Measurements from ENCODE around the gene DNM3.
A peak's percentile ranks its signal among the peaks of the same experiment; 100 is the strongest.

The DNM3 gene

GRCh38 chr1:172270605-172271004 lies 429.3 kb downstream of the DNM3 start:
- H3K4me1 ChIP-seq (ENCODE audit: low read length) = peaks cover 9% of the 10 kb centered on the region; the same call in 1 of the 2 replicates

GRCh38 chr1:172272087-172272486 lies 430.8 kb downstream of the DNM3 start:
- no peak overlapping the region for H3K9ac ChIP-seq (ENCODE audit: low read length)
- H3F3A ChIP-seq (ENCODE audit: insufficient read depth, low read length) = no peaks in the 10 kb centered on the region
- no peaks in the 10 kb centered on the region for H3K79me2 ChIP-seq (ENCODE audit: low read length)
- TF ChIP-seq EZH2phosphoT487 (IDR thresholded peaks at IDR 0.05; ENCODE audit: low read length) (no peak), EZH2 (optimal IDR thresholded peaks at IDR 0.05; ENCODE audit: low read depth, low read length) (no peak)
- TF ChIP-seq, protein P1, sequence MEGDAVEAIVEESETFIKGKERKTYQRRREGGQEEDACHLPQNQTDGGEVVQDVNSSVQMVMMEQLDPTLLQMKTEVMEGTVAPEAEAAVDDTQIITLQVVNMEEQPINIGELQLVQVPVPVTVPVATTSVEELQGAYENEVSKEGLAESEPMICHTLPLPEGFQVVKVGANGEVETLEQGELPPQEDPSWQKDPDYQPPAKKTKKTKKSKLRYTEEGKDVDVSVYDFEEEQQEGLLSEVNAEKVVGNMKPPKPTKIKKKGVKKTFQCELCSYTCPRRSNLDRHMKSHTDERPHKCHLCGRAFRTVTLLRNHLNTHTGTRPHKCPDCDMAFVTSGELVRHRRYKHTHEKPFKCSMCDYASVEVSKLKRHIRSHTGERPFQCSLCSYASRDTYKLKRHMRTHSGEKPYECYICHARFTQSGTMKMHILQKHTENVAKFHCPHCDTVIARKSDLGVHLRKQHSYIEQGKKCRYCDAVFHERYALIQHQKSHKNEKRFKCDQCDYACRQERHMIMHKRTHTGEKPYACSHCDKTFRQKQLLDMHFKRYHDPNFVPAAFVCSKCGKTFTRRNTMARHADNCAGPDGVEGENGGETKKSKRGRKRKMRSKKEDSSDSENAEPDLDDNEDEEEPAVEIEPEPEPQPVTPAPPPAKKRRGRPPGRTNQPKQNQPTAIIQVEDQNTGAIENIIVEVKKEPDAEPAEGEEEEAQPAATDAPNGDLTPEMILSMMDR (IDR thresholded peaks at IDR 0.05; ENCODE audit: low read length) = no peak
- DNase-seq = no peak
- H3K36me3 ChIP-seq (replicated peaks; ENCODE audit: insufficient read depth, low read length) = no peaks in the 10 kb centered on the region
- no peak overlapping the region for H3K4me2 ChIP-seq (ENCODE audit: low read depth, low read length)
- no peak overlapping the region for H3K27ac ChIP-seq (ENCODE audit: low read length)
- H3K9me3 ChIP-seq (replicated peaks; ENCODE audit: insufficient read depth, low read length) = no peaks in the 10 kb centered on the region
- no peaks in the 10 kb centered on the region for H3K9me2 ChIP-seq (replicated peaks; ENCODE audit: insufficient read depth, low read length)
- H3K27me3 ChIP-seq (replicated peaks; ENCODE audit: insufficient read depth, low read length) = no peaks in the 10 kb centered on the region
- no peak overlapping the region for H3K4me3 ChIP-seq (ENCODE audit: low read length)
- H4K20me1 ChIP-seq (ENCODE audit: insufficient read depth, low read length) = no peaks in the 10 kb centered on the region
- H3K4me1 ChIP-seq (ENCODE audit: low read length) = peaks cover 9% of the 10 kb centered on the region; the same call in 1 of the 2 replicates
- H2AFZ ChIP-seq (ENCODE audit: low read length) = no peak overlapping the region

More at GRCh38 chr1:172270605-172271004, 429.3 kb downstream of the DNM3 start:
- no peak for DNase-seq
- Histone ChIP-seq H3K27ac (ENCODE audit: low read length) (no peak overlapping the region), H3K9me3 (replicated peaks; ENCODE audit: insufficient read depth, low read length) (no peaks in the 10 kb centered on the region), H3K4me3 (ENCODE audit: low read length) (peak overlapping the region; percentile 25), H2AFZ (ENCODE audit: low read length) (peak overlapping the region; percentile 0; the same call in 1 of the 2 replicates), H3K27me3 (replicated peaks; ENCODE audit: insufficient read depth, low read length) (no peaks in the 10 kb centered on the region), H3K79me2 (ENCODE audit: low read length) (no peaks in the 10 kb centered on the region), H3K9ac (ENCODE audit: low read length) (no peak overlapping the region), H3K4me2 (ENCODE audit: low read depth, low read length) (peak overlapping the region; percentile 16; the same call in 1 of the 2 replicates), H3F3A (ENCODE audit: insufficient read depth, low read length) (no peaks in the 10 kb centered on the region), H3K9me2 (replicated peaks; ENCODE audit: insufficient read depth, low read length) (no peaks in the 10 kb centered on the region), H3K36me3 (replicated peaks; ENCODE audit: insufficient read depth, low read length) (no peaks in the 10 kb centered on the region), H4K20me1 (ENCODE audit: insufficient read depth, low read length) (no peaks in the 10 kb centered on the region)
- no peak for TF ChIP-seq EZH2phosphoT487 (IDR thresholded peaks at IDR 0.05; ENCODE audit: low read length)
- TF ChIP-seq EZH2 (optimal IDR thresholded peaks at IDR 0.05; ENCODE audit: low read depth, low read length) = no peak
- TF ChIP-seq, protein P1 (IDR thresholded peaks at IDR 0.05; ENCODE audit: low read length) = no peak

DNA sequence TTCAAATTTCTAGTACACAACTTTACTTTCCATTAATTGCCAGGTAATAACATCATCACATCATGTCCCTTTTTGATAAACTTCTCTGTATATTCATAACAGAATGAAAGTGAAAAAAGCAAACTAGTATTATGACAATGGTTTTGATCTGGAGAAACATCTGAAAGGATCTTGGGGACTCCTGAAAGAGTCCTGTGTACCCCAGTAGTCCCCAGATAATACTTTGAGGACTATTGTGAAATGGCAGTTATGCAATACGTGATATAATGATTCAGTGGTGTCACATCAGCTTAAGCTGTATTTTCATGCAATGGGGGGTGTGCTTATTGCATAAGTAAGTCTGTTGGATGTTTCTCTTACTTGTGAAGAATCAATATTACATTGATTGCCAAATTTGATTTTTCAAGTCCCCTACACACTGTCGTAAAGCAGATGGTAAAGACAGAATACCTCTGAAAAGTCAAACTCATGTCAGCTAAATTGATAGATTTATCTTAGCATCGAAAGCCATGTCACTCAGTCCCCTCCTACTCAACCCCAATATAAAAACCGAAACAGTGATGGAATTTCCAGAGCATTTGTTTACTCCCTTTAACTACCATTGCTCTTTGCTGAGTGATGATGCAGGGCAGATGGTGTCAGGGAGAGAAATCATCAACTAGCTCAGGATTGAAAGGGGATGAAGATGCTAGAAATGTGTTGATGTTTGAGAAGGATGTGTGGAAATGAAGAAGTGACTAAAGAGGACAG lies 432.5 kb downstream of the DNM3 start:
- H3K79me2 ChIP-seq (ENCODE audit: low read length) = no peaks in the 10 kb centered on the region
- H3F3A ChIP-seq (ENCODE audit: insufficient read depth, low read length) = no peaks in the 10 kb centered on the region
- TF ChIP-seq EZH2 (optimal IDR thresholded peaks at IDR 0.05; ENCODE audit: low read depth, low read length) (no peak), EZH2phosphoT487 (IDR thresholded peaks at IDR 0.05; ENCODE audit: low read length) (no peak)
- TF ChIP-seq, protein P1 (IDR thresholded peaks at IDR 0.05; ENCODE audit: low read length) = no peak
- no peaks in the 10 kb centered on the region for H3K36me3 ChIP-seq (replicated peaks; ENCODE audit: insufficient read depth, low read length)
- H3K27ac ChIP-seq (ENCODE audit: low read length) = no peak overlapping the region
- H3K4me1 ChIP-seq (ENCODE audit: low read length) = peaks cover 9% of the 10 kb centered on the region; the same call in 1 of the 2 replicates
- no peak for DNase-seq
- no peak overlapping the region for H3K4me3 ChIP-seq (ENCODE audit: low read length)
- no peak overlapping the region for H3K4me2 ChIP-seq (ENCODE audit: low read depth, low read length)
- H2AFZ ChIP-seq (ENCODE audit: low read length) = no peak overlapping the region
- no peaks in the 10 kb centered on the region for H3K9me2 ChIP-seq (replicated peaks; ENCODE audit: insufficient read depth, low read length)
- no peaks in the 10 kb centered on the region for H3K27me3 ChIP-seq (replicated peaks; ENCODE audit: insufficient read depth, low read length)
- no peak overlapping the region for H3K9ac ChIP-seq (ENCODE audit: low read length)
- no peaks in the 10 kb centered on the region for H4K20me1 ChIP-seq (ENCODE audit: insufficient read depth, low read length)
- H3K9me3 ChIP-seq (replicated peaks; ENCODE audit: insufficient read depth, low read length) = no peaks in the 10 kb centered on the region
